ENCODE results near the gene STUB1. TPM values are rescaled to one million over a fixed set of nuclear protein-coding genes. Genes with fewer than 3 reads are reported as not detected.

STUB1 gene
- total RNA-seq, 1 donor from 2014 or later, result 86.0 TPM

GRCh38 chr16:647173-647902 lies 32.9 kb upstream of the STUB1 start:
- peaks cover 62% of the 10 kb centered on the region for H3K4me1 ChIP-seq
- no peak for ATAC-seq
- H3K4me3 ChIP-seq, result no peak overlapping the region
- intact Hi-C loops (cut with DNase I), result no loop called here
- H3K36me3 ChIP-seq, result no peaks in the 10 kb centered on the region
- H3K9me3 ChIP-seq, result no peaks in the 10 kb centered on the region
- no peak for DNase-seq
- no peaks in the 10 kb centered on the region for H3K27me3 ChIP-seq (ENCODE audit: low read depth)
- peak overlapping the region; percentile 92 for H3K27ac ChIP-seq
- TF ChIP-seq CTCF (IDR thresholded peaks at IDR 0.05), result no peak

GRCh38 chr16:648071-648780 lies 32.0 kb upstream of the STUB1 start:
- H3K27me3 ChIP-seq (ENCODE audit: low read depth), result no peaks in the 10 kb centered on the region
- no peaks in the 10 kb centered on the region for H3K36me3 ChIP-seq
- intact Hi-C loops (cut with DNase I), result no loop called here
- H3K9me3 ChIP-seq, result no peaks in the 10 kb centered on the region
- peak; percentile 26 to 27 for ATAC-seq
- peak; percentile 70 for DNase-seq
- peak; percentile 39 for TF ChIP-seq CTCF (IDR thresholded peaks at IDR 0.05)
- H3K4me1 ChIP-seq, result peaks cover 53% of the 10 kb centered on the region
- peak overlapping the region; percentile 92 for H3K27ac ChIP-seq
- peak overlapping the region; percentile 79 for H3K4me3 ChIP-seq

GRCh38 chr16:648781-649589 lies 31.2 kb upstream of the STUB1 start, which contains the start of gene WDR90:
Gene WDR90 (plus strand): TSS chr16:649365. CDS start chr16:649417, 52 bp downstream.
- intact Hi-C loops (cut with DNase I), result no loop called here
- Histone ChIP-seq H3K4me1 (peaks cover 45% of the 10 kb centered on the region), H3K27ac (peak within 1 kb of the TSS; percentile 92), H3K36me3 (peaks cover 7% of the 10 kb centered on the region), H3K9me3 (no peaks in the 10 kb centered on the region), H3K27me3 (ENCODE audit: low read depth) (no peaks in the 10 kb centered on the region), H3K4me3 (peak within 1 kb of the TSS; percentile 79)
- ATAC-seq, result peak; percentile 92 to 97
- TF ChIP-seq CTCF (IDR thresholded peaks at IDR 0.05), result no peak
- peak; percentile 97 for DNase-seq

- Histone ChIP-seq H3K27me3 (ENCODE audit: low read depth) (no peaks in the 10 kb centered on the region), H3K9me3 (no peaks in the 10 kb centered on the region), H3K27ac (peak overlapping the region; percentile 92), H3K4me3 (peak overlapping the region; percentile 79), H3K36me3 (peaks cover 8% of the 10 kb centered on the region), H3K4me1 (peaks cover 39% of the 10 kb centered on the region)
- intact Hi-C loops (cut with DNase I), result no loop called here
- TF ChIP-seq CTCF (IDR thresholded peaks at IDR 0.05), result no peak
- peak; percentile 0 to 23 for ATAC-seq
- DNase-seq, result no peak
These were observed 30.6 kb upstream of the STUB1 start for GRCh38 chr16:649631-650030.

GRCh38 chr16:651844-652243 lies 28.4 kb upstream of the STUB1 start:
- Histone ChIP-seq H3K9me3 (no peaks in the 10 kb centered on the region), H3K27me3 (ENCODE audit: low read depth) (no peaks in the 10 kb centered on the region), H3K4me3 (no peak overlapping the region), H3K27ac (no peak overlapping the region), H3K36me3 (peaks cover 15% of the 10 kb centered on the region), H3K4me1 (peaks cover 27% of the 10 kb centered on the region)
- TF ChIP-seq CTCF (IDR thresholded peaks at IDR 0.05), result no peak
- intact Hi-C loops (cut with DNase I), result no loop called here
- DNase-seq (no peak), ATAC-seq (no peak)
